Hippocampal formation (tissue), 2 donors: ENCODE measurements around the gene APOL6.
"Not testable (repeated sequence)": the region's sequence is repeated elsewhere in the genome, so short reads cannot be mapped to it uniquely, and the experiment has no call there.

Experiments
- DNase-seq, 2 donors: peaks; one replicate each; lab custom pipeline; 2025; lab: John Stamatoyannopoulos, UW

The APOL6 gene

GRCh38 chr22:35618427-35619223, 29.6 kb upstream of the APOL6 start:
- no peak for DNase-seq

DNA sequence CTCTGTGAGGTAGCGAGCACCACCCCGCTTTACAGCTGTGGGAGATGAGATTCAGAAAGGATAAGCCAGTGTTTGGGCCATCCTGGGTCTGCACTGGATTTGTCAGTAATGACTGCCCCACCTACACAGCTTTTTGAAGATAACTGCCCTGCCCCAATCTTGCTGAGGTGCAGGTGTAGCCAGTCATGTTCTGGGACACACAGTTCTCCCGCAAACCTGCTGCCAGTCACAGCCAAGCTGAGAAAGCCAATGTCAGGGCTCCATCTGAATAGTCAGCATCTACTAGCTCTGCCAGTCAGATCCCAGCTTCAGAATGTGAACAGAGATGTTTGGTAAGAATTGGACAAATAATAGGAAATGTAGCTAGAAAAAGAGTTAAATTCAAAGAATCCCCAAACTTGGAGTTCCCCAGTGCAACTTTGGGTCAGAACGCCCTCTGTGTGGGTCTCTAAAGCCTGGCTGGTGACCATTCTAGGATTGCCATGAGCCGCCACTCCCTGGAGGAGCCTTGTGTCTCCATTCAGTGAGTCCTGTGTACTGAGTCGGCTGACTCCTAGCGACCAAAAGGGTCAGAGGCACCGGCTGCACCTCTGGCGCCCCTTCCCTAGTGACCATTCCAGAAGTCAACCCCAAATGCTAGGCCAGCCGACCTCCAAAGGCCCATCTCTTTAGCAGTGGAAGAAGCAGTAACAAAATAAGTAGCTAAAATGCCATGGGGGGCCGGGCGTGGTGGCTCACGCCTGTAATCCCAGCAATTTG, 28.7 kb upstream of the APOL6 start:
- no peak for DNase-seq

DNA sequence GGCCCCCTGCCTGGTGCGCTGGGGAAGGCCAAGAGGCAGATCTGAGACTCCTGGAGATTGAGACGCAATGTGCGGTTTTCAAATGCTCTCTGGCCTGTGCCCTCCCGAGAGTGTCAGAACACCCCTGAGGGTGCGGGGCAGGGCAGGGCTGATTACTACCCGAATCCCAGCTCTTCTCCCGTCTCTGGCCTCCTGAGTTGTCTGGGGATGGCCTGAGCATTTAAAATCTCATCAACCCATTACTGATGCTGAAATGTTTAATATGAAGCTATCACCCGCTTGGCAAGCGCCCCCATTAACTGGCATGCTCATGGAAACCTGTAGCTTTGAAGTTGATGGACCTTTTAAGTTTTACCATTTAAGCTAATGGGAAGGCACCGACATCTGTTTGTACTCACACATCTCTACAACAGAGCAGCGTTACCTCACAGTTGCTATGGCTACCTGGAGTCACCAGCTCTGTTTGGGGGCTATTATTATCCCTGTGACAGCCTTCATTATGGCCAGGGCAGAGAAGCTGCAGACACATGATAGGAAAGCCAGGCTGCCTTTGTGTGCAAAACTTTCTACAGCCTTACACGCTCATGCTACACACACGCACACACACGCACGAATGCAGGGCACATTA, 27.5 kb upstream of the APOL6 start:
- DNase-seq, result peak in 1 of 2 donors; percentile 3

DNA sequence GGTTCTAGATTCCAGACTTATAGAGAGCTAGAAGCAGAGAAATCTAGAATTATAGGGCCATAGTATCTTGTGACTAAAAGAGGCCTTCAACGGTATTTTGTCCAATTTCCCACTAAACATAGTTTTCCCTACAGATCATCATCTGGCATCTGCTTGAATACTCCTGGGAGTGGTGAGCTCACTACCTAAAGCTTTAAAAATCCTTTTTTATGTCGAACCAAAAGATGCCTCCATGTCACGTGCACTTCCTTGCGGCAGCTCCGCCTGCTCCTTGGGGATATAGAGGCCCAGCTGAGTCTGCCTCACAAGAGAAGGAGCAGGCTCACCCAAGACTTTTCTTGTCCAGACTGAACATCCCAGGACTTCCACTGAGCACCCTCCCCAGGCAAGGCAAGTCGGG, 26.8 kb upstream of the APOL6 start:
- no peak for DNase-seq

GRCh38 chr22:35622191-35622913, 25.9 kb upstream of the APOL6 start:
- no peak for DNase-seq

DNA sequence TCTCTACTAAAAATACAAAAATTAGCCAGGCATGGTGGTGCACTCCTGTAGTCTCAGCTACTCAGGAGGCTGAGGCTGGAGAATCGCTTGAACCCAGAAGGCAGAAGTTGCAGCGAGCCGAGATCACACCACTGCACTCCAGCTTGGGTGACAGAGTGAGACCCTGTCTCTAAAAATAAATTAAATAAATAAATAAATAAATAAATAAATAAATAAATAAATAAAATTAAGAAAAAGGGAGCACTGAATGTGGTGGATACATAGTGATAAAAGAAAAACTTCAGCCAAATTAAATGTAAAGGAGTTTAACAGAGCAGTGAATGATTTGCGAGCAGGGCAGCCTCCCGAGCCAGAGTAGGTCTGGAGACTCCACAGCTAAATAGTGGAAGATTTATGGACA, 24.4 kb upstream of the APOL6 start:
- DNase-seq, result not testable (repeated sequence)

DNA sequence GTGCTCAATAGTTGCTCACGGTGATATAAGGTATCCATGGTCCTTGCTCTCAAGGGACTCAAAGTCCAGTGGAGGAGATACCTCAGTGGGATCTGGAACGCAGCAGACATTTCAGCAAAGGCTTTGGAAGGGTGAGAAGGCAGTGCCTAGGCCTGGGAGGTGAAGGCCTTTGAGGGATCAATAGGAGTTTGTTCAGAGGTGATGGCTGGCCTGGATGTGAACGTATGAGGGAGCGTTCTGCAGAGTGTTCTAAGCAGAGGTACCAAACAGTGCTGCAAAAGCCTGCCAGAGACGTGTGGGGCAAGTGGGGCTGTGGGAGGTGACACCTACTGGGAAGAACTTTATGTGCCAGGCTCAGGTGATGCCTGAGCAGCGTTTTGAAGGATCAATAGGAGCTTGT, 23.7 kb upstream of the APOL6 start:
- DNase-seq, result no peak

DNA sequence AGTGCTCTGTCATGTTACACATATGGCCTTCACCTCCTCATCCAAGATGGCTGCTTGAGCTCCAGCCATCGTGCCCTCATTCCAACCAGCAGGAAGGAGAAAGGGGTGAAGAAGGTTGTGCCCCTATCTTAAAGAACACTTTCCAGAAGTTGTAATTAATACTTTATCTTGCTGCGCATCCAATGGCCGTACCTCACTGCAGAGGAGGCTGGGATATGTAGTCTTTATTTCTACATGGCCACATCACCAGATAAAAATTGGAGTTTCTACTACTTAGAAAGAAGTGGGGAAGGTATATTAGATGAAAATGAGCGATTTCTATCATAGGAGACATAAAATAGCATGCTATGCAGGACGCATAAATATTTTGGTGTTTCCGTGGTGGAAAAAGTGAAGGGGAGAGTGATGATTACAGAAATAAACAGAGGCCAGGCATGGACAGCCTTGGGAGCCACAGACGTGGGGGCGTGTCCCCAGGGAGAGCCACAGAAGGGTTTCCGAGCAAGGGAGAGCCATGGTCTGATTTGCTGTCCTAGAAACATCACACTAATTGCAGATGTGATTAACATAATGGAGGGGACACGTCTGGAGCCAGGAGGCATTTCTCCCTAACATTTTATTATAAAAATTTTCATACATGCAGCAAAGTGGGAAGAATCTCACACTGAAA, 22.3 kb upstream of the APOL6 start:
- DNase-seq, result no peak

- DNase-seq, result peak in 1 of 2 donors; percentile 43
These were observed 20.8 kb upstream of the APOL6 start for GRCh38 chr22:35627267-35628041.

DNA sequence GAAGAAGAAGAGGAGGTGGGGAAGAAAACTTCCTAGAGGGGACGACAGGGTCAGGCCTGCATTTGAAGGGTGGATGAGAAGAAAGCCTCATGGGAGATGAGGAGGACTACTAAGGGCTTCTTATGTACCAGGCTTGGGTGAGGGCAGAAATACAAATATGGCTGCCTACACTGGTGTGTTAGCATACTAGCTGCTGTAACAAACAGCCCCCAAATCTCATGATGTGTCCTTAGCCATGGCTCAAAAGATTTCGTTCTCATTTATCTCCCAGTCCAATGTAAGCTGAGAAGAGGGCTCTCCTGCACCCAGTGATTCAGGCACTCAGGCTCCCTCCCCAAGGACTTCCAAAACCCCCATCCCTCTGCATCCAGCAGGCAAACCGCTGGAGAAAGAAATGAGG, 19.5 kb upstream of the APOL6 start:
- DNase-seq, result no peak

DNA sequence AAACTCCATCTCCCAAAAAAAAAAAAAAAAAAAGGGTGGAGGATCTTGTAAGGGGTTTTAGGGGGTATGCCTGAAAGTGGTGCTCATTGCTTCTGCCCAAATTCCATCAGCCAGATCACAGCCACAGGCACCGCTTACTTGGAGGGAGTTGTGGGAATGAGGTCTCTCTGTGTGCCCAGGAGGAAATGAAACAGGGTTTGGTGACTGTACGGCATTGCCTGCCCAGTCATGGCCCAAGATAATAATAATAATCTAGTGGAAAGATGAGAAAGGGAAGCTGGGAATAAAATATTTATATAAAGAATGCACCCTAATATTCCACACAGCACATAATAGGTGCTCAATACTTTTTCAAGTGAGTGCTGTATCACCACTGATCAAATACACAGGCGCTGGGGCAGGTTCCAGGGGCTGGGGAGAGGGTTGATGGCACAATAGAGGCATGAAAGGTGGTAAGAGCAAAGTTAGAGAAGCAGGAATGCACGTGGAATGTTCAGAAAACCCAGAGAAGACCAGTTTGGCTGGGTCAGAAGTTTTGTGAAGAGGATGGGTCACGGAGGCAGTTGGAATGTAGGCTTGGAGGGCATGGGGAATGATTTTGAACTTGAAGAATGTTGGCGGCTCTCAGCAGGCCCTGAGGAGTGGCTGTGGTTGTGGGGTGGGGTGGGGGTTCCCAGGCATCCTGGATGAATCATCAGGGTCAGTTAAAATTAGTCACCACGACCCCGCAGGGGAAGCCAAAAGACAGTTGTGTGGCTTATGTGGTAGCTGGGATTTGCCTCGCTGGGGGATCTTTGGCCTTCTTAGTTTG, 18.6 kb upstream of the APOL6 start:
- no peak for DNase-seq

- DNase-seq, result no peak
These were observed 17.9 kb upstream of the APOL6 start for GRCh38 chr22:35630387-35630793.

GRCh38 chr22:35630891-35631290, 17.4 kb upstream of the APOL6 start:
- DNase-seq, result no peak

- DNase-seq, result no peak
These were observed 16.6 kb upstream of the APOL6 start for GRCh38 chr22:35631597-35631996.

DNA sequence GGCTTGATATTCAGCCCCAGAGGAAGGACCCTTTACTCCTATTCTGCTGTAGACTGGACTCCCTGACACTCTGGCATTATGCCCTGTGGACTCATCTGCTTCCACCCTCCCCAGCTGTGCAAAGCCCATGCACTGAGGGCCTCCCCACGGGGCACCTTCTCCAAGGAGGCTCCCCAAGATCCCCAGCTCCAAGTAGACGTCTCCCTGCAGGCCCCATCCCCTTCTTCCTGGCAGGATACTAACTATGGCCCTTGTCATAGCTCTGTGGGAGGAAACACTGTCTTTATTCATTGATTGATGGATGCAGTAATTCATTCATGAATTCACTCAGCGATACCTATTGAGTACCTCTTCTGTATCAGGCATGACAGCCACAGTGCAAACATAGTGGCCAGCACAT, 15.3 kb upstream of the APOL6 start:
- no peak for DNase-seq

DNA sequence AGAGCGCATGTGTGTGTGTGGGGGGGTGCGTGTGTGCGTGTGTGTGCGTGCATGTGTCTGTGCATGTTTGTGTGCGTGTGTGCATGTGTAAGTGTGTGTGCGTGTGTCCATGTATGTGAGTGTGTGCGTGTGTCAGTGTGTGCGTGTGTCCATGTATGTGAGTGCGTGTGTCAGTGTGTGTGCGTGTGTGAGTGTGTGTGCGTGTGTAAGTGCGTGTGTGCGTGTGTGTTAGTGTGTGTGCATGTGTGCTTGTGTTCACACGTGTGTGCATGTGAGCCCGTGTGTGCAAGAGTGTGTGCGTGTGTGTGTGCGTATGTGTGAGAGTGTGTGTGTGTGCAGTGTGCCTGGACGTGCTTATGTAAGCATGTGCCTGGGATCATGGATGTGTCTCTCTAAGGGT, 14.7 kb upstream of the APOL6 start:
- no peak for DNase-seq

DNA sequence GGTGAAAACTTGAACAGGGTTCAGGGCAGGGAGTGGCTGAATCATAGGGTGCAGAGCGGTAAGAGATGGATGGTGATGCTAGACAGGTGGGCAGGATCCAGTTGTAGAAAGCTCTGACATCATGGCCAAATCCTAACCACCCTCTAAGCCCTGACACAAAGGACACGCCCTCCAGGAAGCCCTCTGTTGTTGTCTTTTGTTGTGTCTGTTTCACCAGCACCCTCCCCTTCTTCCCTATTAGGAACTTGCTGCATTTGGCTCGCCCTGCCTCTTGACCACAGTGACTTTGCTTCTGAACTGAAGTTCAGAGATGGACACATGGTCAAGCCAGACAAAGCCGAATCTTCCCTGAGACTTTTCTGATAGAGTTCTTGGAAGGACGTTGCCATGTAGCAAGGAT, 14.2 kb upstream of the APOL6 start:
- no peak for DNase-seq

GRCh38 chr22:35634943-35635540, 13.2 kb upstream of the APOL6 start:
- DNase-seq, result no peak

DNA sequence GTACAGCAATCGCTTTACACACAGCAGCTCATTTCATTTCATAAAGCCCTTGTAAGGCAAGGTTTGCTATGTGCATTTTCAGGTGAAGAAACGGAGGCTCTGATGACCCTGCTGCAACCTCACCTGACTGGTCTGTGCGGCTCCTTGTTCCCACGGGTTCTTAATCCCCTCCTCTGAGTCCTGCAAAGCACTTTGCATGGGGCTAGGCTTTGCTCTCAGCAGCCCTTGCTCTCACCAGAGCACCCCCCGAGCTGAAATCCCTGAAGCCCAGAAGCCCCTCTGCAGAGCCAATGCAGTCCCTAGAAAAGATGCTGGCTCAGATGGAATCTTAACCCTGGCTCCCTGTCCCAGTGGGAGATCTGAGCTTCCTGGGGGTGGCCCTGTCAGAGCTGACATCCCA, 11.0 kb upstream of the APOL6 start:
- no peak for DNase-seq

DNA sequence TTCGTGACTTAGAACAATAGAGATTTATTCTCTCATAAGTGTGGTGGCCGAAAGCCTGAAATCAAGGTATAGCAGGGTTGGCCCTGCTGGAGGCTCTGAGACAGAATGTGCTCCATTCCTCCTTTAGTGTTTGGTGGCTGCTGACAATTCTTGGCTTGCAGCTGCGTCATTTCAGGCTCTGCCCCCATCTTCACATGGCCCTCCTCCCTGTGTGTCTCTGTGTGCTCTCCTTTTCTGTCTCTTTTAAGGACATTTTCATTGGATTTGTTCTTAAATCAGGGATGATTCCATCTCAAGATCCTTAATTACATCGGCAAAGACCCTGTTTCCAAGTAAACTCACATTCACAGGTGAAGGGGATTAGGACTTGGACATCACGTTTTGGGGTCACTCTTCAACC, 10.2 kb upstream of the APOL6 start:
- no peak for DNase-seq
